HG03025 (cell line): Measurements from ENCODE around the gene SEC22C.
A peak's percentile ranks its signal among the peaks of the same experiment; 100 is the strongest.
"Not testable (repeated sequence)": the region's sequence is repeated elsewhere in the genome, so short reads cannot be mapped to it uniquely, and the experiment has no call there.

Experiments used
- ATAC-seq: cut with Tn5 transposase; IDR thresholded peaks from one replicate; pipeline ENCODE4 v1.9.1; 2021; ENCODE audit warnings: mild to moderate bottlenecking, moderate library complexity; ENCODE audit not compliant: unreplicated experiment, low FRiP score

SEC22C gene

GRCh38 chr3:42582474-42583070 is 805 bp upstream of the SEC22C start:
- no peak for ATAC-seq

- no peak for ATAC-seq
Measured at GRCh38 chr3:42581400-42581708, 413 bp downstream of the SEC22C start.

GRCh38 chr3:42579346-42579745 is 2.4 kb downstream of the SEC22C start:
- not testable (repeated sequence) for ATAC-seq

- ATAC-seq, result no peak
Measured at GRCh38 chr3:42578054-42578453, 3.7 kb downstream of the SEC22C start.

GRCh38 chr3:42575137-42575741 is 6.5 kb downstream of the SEC22C start:
- ATAC-seq, result no peak

- no peak for ATAC-seq
Measured at GRCh38 chr3:42572278-42572677, 9.5 kb downstream of the SEC22C start.

- no peak for ATAC-seq
Measured at GRCh38 chr3:42569593-42570142, 12.1 kb downstream of the SEC22C start.

- no peak for ATAC-seq
Measured at GRCh38 chr3:42562047-42562907, 19.5 kb downstream of the SEC22C start.

- no peak for ATAC-seq
Measured at GRCh38 chr3:42557854-42558253, 23.9 kb downstream of the SEC22C start.

GRCh38 chr3:42556817-42557216 is 24.9 kb downstream of the SEC22C start:
- not testable (repeated sequence) for ATAC-seq

GRCh38 chr3:42556089-42556632 is 25.6 kb downstream of the SEC22C start:
- no peak for ATAC-seq

- no peak for ATAC-seq
Measured at GRCh38 chr3:42552830-42553229, 28.9 kb downstream of the SEC22C start.

GRCh38 chr3:42550250-42550649 is 31.5 kb downstream of the SEC22C start:
- no peak for ATAC-seq

- ATAC-seq, result no peak
Measured at GRCh38 chr3:42549131-42549530, 32.6 kb downstream of the SEC22C start.

GRCh38 chr3:42547401-42547945 is 34.3 kb downstream of the SEC22C start:
- ATAC-seq, result peak; percentile 64

- no peak for ATAC-seq
Measured at GRCh38 chr3:42546691-42547213, 35.0 kb downstream of the SEC22C start.

- ATAC-seq, result no peak
Measured at GRCh38 chr3:42545284-42545900, 36.4 kb downstream of the SEC22C start.

GRCh38 chr3:42544492-42545283 is 37.1 kb downstream of the SEC22C start:
- ATAC-seq, result no peak

GRCh38 chr3:42541079-42541478 is 40.7 kb downstream of the SEC22C start:
- no peak for ATAC-seq
